HEK293T (cell line): ENCODE measurements around the gene ZNF398.

Experiments used
- ELF4 ChIP-seq: fragments of 450-650 bp; IDR thresholded peaks from 2 replicates; pipeline ENCODE4 v1.6.1; 2017; ENCODE audit warnings: antibody characterized with exemption
- FOXA1 ChIP-seq: fragments of 450-650 bp; IDR thresholded peaks from 2 replicates; pipeline ENCODE4 v1.6.1; 2016; ENCODE audit warnings: mild to moderate bottlenecking
- FOXK2 ChIP-seq: fragments of 450-650 bp; IDR thresholded peaks from 2 replicates; pipeline ENCODE4 v1.6.1; 2016; ENCODE audit warnings: mild to moderate bottlenecking
- FOXM1 ChIP-seq: fragments of 450-650 bp; IDR thresholded peaks from 2 replicates; pipeline ENCODE4 v1.6.1; 2017; ENCODE audit warnings: mild to moderate bottlenecking, borderline replicate concordance
- HDGF ChIP-seq: fragments of 450-650 bp; IDR thresholded peaks from 2 replicates; pipeline ENCODE4 v1.6.1; 2017; ENCODE audit warnings: antibody characterized with exemption, borderline replicate concordance
- LEF1 ChIP-seq: fragments of 450-650 bp; IDR thresholded peaks from 2 replicates; pipeline ENCODE4 v1.6.1; 2017; ENCODE audit warnings: mild to moderate bottlenecking, borderline replicate concordance
- NFRKB ChIP-seq: fragments of 450-650 bp; IDR thresholded peaks from 2 replicates; pipeline ENCODE4 v1.6.1; 2016; ENCODE audit warnings: mild to moderate bottlenecking, moderate library complexity
- SP1 ChIP-seq: fragments of 450-650 bp; IDR thresholded peaks from 2 replicates; pipeline ENCODE4 v1.6.1; 2017
- SUZ12 ChIP-seq: fragments of 450-650 bp; IDR thresholded peaks from 2 replicates; pipeline ENCODE4 v1.6.1; 2016; ENCODE audit warnings: mild to moderate bottlenecking
- TARDBP ChIP-seq: fragments of 450-650 bp; IDR thresholded peaks from 2 replicates; pipeline ENCODE4 v1.6.1; 2016
- TF ChIP-seq, protein P1 (sequence below): fragments of 450-650 bp; IDR thresholded peaks from 2 replicates; pipeline ENCODE4 v1.6.1; 2016

DNA sequence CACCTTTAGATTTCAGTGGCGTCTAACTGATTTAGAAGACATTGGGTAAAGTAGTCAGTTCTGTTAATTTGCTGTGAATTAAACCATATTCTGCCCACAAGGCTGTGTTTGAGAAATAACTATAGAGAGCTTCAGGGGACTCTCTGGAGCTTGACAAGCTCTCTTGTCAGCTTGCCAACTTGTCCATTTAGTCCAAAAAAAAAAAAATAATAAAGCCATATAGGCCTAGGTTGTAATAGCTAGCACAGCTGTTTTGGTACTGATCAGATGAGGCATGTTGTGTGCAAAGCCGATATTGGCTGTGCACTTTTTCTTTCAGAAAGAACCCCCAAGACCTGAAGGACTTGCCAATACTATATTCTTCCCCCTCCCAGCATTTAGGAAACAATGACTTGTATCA, 27.9 kb downstream of the ZNF398 start:
- TF ChIP-seq ELF4 (no peak), NFRKB (no peak), FOXM1 (no peak), LEF1 (no peak), FOXK2 (no peak), FOXA1 (no peak), SP1 (no peak), SUZ12 (no peak), HDGF (no peak), TARDBP (no peak)
- TF ChIP-seq, protein P1, sequence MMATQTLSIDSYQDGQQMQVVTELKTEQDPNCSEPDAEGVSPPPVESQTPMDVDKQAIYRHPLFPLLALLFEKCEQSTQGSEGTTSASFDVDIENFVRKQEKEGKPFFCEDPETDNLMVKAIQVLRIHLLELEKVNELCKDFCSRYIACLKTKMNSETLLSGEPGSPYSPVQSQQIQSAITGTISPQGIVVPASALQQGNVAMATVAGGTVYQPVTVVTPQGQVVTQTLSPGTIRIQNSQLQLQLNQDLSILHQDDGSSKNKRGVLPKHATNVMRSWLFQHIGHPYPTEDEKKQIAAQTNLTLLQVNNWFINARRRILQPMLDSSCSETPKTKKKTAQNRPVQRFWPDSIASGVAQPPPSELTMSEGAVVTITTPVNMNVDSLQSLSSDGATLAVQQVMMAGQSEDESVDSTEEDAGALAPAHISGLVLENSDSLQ, result no peak
